Mucosa of descending colon (tissue), 3 donors: ENCODE measurements around the gene CLCN6. TPM values are rescaled to one million over a fixed set of nuclear protein-coding genes. Genes with fewer than 3 reads are reported as not detected.

Experiments
- ATAC-seq: fragments of 200-7000 bp; cut with Tn5 transposase; one replicate; pipeline ENCODE4 v1.9.1; 2020; ENCODE audit warnings: mild to moderate bottlenecking, moderate library complexity
- DNase-seq, 3 donors: peaks; one replicate each; pipeline ENCODE4 v3.0.0-alpha.2; 2020
- H3K36me3 ChIP-seq: fragments of 200-600 bp; one replicate; pipeline ENCODE4 v1.8.0; 2021; ENCODE audit warnings: low read depth, mild to moderate bottlenecking
- H3K4me1 ChIP-seq: fragments of 200-600 bp; one replicate; pipeline ENCODE4 v1.8.0; 2021; ENCODE audit warnings: low read depth, mild to moderate bottlenecking
- H3K4me3 ChIP-seq: fragments of 200-600 bp; one replicate; pipeline ENCODE4 v1.8.0; 2021; ENCODE audit warnings: mild to moderate bottlenecking
- H3K9me3 ChIP-seq: fragments of 200-600 bp; one replicate; pipeline ENCODE4 v1.8.0; 2021; ENCODE audit warnings: mild to moderate bottlenecking
- intact Hi-C, 2 donors: fragments of 100-400 bp; cut with DNase I in 1 of 2; cut with micrococcal nuclease in 1 of 2; formaldehyde crosslinking; loops; one replicate each; pipeline versions ENCODE4 v1.11.0 to v1.11.1; 2022; cut with DNase I, micrococcal nuclease
- total RNA-seq, 3 donors: library from RNA; stranded (reverse); fragmentation: NEBNext Ultra II Directional in 2 of 3; extraction: Animal tissue kit (Norgen Biotek cat#: 25700) in 2 of 3; gene quantifications; one replicate each; pipeline versions ENCODE4 v1.2.1 to v1.2.4, GENCODE V29; 2021 to 2023
- TF ChIP-seq, protein P1 (sequence below): fragments of 200-600 bp; IDR thresholded peaks from one replicate; pipeline ENCODE4 v1.8.0; 2022; ENCODE audit warnings: antibody characterized with exemption, mild to moderate bottlenecking
- donor health status: DM: no; HTN: no; CAD: no; lungs with moderate emphysema.
- donor health status: DM: no; HTN: no; CAD: no.
- donor health status: DM: no; HTN: yes; CAD: no.

The CLCN6 gene
- total RNA-seq, 3 donors from 2014 or later = 20.8 to 29.7 (median 24.3) TPM

DNA sequence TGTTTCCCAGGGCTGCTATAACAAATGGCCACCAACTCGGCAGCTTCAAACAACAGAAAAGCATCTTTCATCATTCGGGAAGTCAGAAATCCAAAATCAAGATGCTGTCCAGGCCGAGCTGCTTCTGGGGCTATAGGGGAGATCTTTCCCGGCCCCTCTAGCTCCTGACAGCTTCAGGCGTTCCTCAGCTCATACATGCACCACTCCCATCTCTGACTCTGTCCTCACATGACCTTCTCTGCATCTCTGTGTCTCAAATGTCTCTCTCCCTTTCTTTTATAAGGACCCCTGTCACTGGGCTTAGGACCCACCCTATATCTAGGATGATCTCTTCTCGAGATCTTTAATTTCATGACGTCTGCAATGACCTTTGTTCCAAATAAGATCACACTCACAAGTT lies 66.6 kb downstream of the CLCN6 start:
- ATAC-seq = no peak
- DNase-seq = no peak
- intact Hi-C loops = no loop called here
- H3K4me3 ChIP-seq = no peak overlapping the region
- H3K9me3 ChIP-seq = no peaks in the 10 kb centered on the region
- TF ChIP-seq, protein P1, sequence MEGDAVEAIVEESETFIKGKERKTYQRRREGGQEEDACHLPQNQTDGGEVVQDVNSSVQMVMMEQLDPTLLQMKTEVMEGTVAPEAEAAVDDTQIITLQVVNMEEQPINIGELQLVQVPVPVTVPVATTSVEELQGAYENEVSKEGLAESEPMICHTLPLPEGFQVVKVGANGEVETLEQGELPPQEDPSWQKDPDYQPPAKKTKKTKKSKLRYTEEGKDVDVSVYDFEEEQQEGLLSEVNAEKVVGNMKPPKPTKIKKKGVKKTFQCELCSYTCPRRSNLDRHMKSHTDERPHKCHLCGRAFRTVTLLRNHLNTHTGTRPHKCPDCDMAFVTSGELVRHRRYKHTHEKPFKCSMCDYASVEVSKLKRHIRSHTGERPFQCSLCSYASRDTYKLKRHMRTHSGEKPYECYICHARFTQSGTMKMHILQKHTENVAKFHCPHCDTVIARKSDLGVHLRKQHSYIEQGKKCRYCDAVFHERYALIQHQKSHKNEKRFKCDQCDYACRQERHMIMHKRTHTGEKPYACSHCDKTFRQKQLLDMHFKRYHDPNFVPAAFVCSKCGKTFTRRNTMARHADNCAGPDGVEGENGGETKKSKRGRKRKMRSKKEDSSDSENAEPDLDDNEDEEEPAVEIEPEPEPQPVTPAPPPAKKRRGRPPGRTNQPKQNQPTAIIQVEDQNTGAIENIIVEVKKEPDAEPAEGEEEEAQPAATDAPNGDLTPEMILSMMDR = no peak
- H3K36me3 ChIP-seq = no peaks in the 10 kb centered on the region
- no peaks in the 10 kb centered on the region for H3K4me1 ChIP-seq

DNA sequence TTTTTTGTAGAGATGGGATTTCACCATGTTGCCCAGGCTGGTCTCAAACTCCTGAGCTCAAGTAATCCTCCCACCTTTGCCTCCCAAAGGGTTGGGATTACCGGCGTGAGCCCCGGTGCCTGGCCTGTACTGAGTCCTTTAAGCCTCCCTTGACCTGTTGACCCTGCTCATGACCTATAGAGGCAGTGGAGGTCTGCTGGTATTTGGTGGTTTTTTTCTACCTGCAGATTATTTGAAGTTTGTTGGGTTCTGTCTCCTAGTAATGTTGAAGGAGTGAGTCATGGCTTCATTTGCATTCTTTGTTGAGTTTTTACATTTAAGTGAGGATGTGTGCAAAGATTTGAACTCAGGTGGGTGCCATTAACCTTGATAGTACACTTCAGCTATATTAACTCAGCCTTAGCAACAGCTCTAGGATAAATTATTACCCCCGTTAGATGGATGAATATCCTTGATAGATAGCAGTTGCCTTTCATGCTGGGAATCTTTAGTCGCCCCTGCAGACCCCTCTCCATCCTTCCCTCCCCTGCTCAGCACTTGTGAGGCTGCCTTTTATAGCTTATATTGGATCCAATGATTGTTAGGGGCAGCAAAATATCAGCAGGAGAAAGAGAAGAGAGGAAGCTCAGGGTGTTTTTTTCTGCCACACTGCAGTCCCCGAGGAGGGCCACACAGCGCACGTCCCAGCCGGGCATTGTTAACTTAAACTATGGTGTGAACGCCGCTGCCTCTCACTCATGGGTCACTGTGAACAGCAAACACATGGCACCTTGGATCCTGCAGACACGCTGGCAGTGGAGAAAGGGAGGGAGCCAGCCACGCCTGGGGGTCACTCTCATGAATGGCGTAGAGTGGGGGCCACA lies 67.6 kb downstream of the CLCN6 start:
- ATAC-seq (no peak), DNase-seq (no peak)
- Histone ChIP-seq H3K4me1 (no peaks in the 10 kb centered on the region), H3K36me3 (no peaks in the 10 kb centered on the region), H3K9me3 (no peaks in the 10 kb centered on the region), H3K4me3 (no peak overlapping the region)
- TF ChIP-seq, protein P1 = no peak
- intact Hi-C loops = no loop called here

GRCh38 chr1:11874258-11874562 lies 68.2 kb downstream of the CLCN6 start:
- TF ChIP-seq, protein P1 = no peak
- ATAC-seq (no peak), DNase-seq (no peak)
- Histone ChIP-seq H3K9me3 (no peaks in the 10 kb centered on the region), H3K36me3 (no peaks in the 10 kb centered on the region), H3K4me1 (no peaks in the 10 kb centered on the region), H3K4me3 (no peak overlapping the region)
- intact Hi-C loops = no loop called here

GRCh38 chr1:11874624-11875023 lies 68.6 kb downstream of the CLCN6 start:
- Histone ChIP-seq H3K4me3 (no peak overlapping the region), H3K4me1 (no peaks in the 10 kb centered on the region), H3K9me3 (no peaks in the 10 kb centered on the region), H3K36me3 (no peaks in the 10 kb centered on the region)
- TF ChIP-seq, protein P1 = no peak
- ATAC-seq (no peak), DNase-seq (no peak)
- intact Hi-C loops = no loop called here

GRCh38 chr1:11875094-11875493 lies 69.1 kb downstream of the CLCN6 start:
- Histone ChIP-seq H3K9me3 (no peaks in the 10 kb centered on the region), H3K4me3 (no peak overlapping the region), H3K4me1 (no peaks in the 10 kb centered on the region), H3K36me3 (no peaks in the 10 kb centered on the region)
- ATAC-seq (no peak), DNase-seq (no peak)
- TF ChIP-seq, protein P1 = no peak
- intact Hi-C loops = no loop called here

- TF ChIP-seq, protein P1 = no peak
- Histone ChIP-seq H3K36me3 (no peaks in the 10 kb centered on the region), H3K4me1 (no peaks in the 10 kb centered on the region), H3K9me3 (no peaks in the 10 kb centered on the region), H3K4me3 (no peak overlapping the region)
- intact Hi-C loops = no loop called here
- DNase-seq = no peak
- ATAC-seq = no peak
Observed at GRCh38 chr1:11877074-11877473, 71.1 kb downstream of the CLCN6 start.
